PFSK-1 (cell line): ENCODE measurements around the gene LNP1.

Experiments used
- POLR2AphosphoS5 ChIP-seq: IDR thresholded peaks from 2 replicates; pipeline ENCODE4 v1.6.1; 2012; ENCODE audit warnings: low read depth, mild to moderate bottlenecking, control low read depth, low read length, moderate library complexity
- TAF1 ChIP-seq: IDR thresholded peaks from 2 replicates; pipeline ENCODE4 v1.6.1; 2012; ENCODE audit warnings: low read length, control low read depth, borderline replicate concordance; ENCODE audit not compliant: insufficient read depth

- no peak for TF ChIP-seq POLR2AphosphoS5
- TF ChIP-seq TAF1: no peak
Observed at GRCh38 chr3:100360757-100361496, 40.4 kb upstream of the LNP1 start.
